SH-SY5Y (cell line): ENCODE results near the gene DPEP2NB.

Experiments used
- GATA2 ChIP-seq: IDR thresholded peaks from 2 replicates; pipeline ENCODE4 v1.6.1; 2011; ENCODE audit warnings: mild to moderate bottlenecking, low read depth, low read length
- GATA3 ChIP-seq: IDR thresholded peaks from 2 replicates; pipeline ENCODE4 v1.6.1; 2011; ENCODE audit warnings: low read depth, mild to moderate bottlenecking, low read length, moderate library complexity

- TF ChIP-seq GATA2, result no peak
- no peak for TF ChIP-seq GATA3
Measured at GRCh38 chr16:68019167-68019680, 3.5 kb upstream of the DPEP2NB start.
